Panc1 (cell line): Measurements from ENCODE around the gene ODAPH. TPM values are rescaled to one million over a fixed set of nuclear protein-coding genes. Genes with fewer than 3 reads are reported as not detected.

Experiments
- ATAC-seq: fragments of 200-7000 bp; cut with Tn5 transposase; 2 replicates; pipeline ENCODE4 v1.9.1; 2020; ENCODE audit warnings: mild to moderate bottlenecking, moderate library complexity
- BruUV-seq: library from RNA; stranded (reverse); fragments of 400-500 nt; replicated peaks from 2 replicates; lab custom pipeline; 2021; lab: Mats Ljungman, UMichigan
- CTCF ChIA-PET: fragments of 300-600 bp; sonication (Branson Sonifier 250); formaldehyde crosslinking; loops from one replicate; lab custom pipeline; 2022; ENCODE audit warnings: antibody characterized with exemption; lab: Charles Lee
- POLR2A ChIA-PET: fragments of 300-600 bp; sonication (Branson Sonifier 250); formaldehyde crosslinking; loops from one replicate; lab custom pipeline; 2022; ENCODE audit warnings: antibody characterized with exemption; lab: Charles Lee
- DNase-seq: peaks from one replicate; pipeline ENCODE4 v3.0.0-alpha.2; 2010; ENCODE audit warnings: low read depth, low spot score
- H3K27ac ChIP-seq: 2 replicates; pipeline ENCODE4 v1.5.1; 2011; ENCODE audit warnings: mild to moderate bottlenecking, low read length, inconsistent platforms
- H3K27me3 ChIP-seq: fragments of 200-500 bp; sonication (Bioruptor generic); 2 replicates; pipeline ENCODE4 v1.6.0; 2014; ENCODE audit warnings: low read length, inconsistent platforms; ENCODE audit not compliant: control insufficient read depth, insufficient read depth
- H3K36me3 ChIP-seq: fragments of 200-500 bp; sonication (Bioruptor generic); 2 replicates; pipeline ENCODE4 v1.5.1; 2014; ENCODE audit warnings: inconsistent platforms, mild to moderate bottlenecking, low read length, moderate library complexity; ENCODE audit not compliant: control insufficient read depth, insufficient read depth
- H3K4me1 ChIP-seq: 2 replicates; pipeline ENCODE4 v1.5.1; 2011; ENCODE audit warnings: inconsistent platforms, mild to moderate bottlenecking, low read length, moderate library complexity; ENCODE audit not compliant: control insufficient read depth, insufficient read depth
- H3K4me3 ChIP-seq, 2 experiments: 2 replicates each; pipeline ENCODE4 v1.5.1; 2011 to 2012; ENCODE audit warnings: low read depth in 2 of 2, low read length in 2 of 2, mild to moderate bottlenecking in 2 of 2, inconsistent platforms in 1 of 2, moderate library complexity in 1 of 2
- H3K9me3 ChIP-seq: fragments of 200-500 bp; sonication (Bioruptor generic); 2 replicates; pipeline ENCODE4 v1.5.1; 2014; ENCODE audit warnings: low read depth, mild to moderate bottlenecking, inconsistent platforms, low read length, moderate library complexity; ENCODE audit not compliant: control insufficient read depth, insufficient read depth
- POLR2AphosphoS5 ChIP-seq: IDR thresholded peaks from 2 replicates; pipeline ENCODE4 v1.6.1; 2012; ENCODE audit warnings: mild to moderate bottlenecking, low read depth, low read length, moderate library complexity
- SIN3A ChIP-seq: IDR thresholded peaks from 2 replicates; pipeline ENCODE4 v1.6.1; 2012; ENCODE audit warnings: low read depth, mild to moderate bottlenecking, low read length, moderate library complexity, borderline replicate concordance; ENCODE audit not compliant: insufficient read depth
- TCF7L2 ChIP-seq: IDR thresholded peaks from 2 replicates; pipeline ENCODE4 v1.6.1; 2011; ENCODE audit warnings: mild to moderate bottlenecking, low read depth, low read length, inconsistent platforms
- in situ Hi-C: cut with HindIII; loops from 2 replicates; pipeline ENCODE4 v1.10.0; 2016; ENCODE audit warnings: low sequenced_read_pairs, low pct_unique_long_range_greater_than_20kb
- intact Hi-C: fragments of 100-400 bp; cut with micrococcal nuclease; formaldehyde crosslinking; loops from one replicate; pipeline ENCODE4 v1.10.0; 2022; ENCODE audit not compliant: unreplicated experiment
- total RNA-seq: library from RNA; stranded (reverse); gene quantifications from one replicate; pipeline ENCODE4 v1.2.1, GENCODE V29; 2021; ENCODE audit not compliant: unreplicated experiment
- TF ChIP-seq, protein P1 (sequence below), 2 experiments: IDR thresholded peaks; 2 replicates each; pipeline ENCODE4 v1.6.1; 2011 to 2012; ENCODE audit warnings: low read depth in 2 of 2, control low read depth in 1 of 2, low read length in 1 of 2, mild to moderate bottlenecking in 1 of 2, moderate library complexity in 1 of 2; ENCODE audit not compliant: insufficient read depth in 1 of 2
- TF ChIP-seq, protein P2 (sequence below): fragments of 450-650 bp; IDR thresholded peaks from 2 replicates; pipeline ENCODE4 v1.5.1; 2017; ENCODE audit warnings: mild to moderate bottlenecking

ODAPH gene
- total RNA-seq, 1 experiment from 2014 or later: not detected

GRCh38 chr4:75596061-75596460, 40.2 kb downstream of the ODAPH start:
- in situ Hi-C loops (no loop called here), intact Hi-C loops (no loop called here)
- BruUV-seq: no TSS peak
- TF ChIP-seq POLR2AphosphoS5 (no peak), TCF7L2 (no peak), SIN3A (no peak)
- TF ChIP-seq, protein P1, sequence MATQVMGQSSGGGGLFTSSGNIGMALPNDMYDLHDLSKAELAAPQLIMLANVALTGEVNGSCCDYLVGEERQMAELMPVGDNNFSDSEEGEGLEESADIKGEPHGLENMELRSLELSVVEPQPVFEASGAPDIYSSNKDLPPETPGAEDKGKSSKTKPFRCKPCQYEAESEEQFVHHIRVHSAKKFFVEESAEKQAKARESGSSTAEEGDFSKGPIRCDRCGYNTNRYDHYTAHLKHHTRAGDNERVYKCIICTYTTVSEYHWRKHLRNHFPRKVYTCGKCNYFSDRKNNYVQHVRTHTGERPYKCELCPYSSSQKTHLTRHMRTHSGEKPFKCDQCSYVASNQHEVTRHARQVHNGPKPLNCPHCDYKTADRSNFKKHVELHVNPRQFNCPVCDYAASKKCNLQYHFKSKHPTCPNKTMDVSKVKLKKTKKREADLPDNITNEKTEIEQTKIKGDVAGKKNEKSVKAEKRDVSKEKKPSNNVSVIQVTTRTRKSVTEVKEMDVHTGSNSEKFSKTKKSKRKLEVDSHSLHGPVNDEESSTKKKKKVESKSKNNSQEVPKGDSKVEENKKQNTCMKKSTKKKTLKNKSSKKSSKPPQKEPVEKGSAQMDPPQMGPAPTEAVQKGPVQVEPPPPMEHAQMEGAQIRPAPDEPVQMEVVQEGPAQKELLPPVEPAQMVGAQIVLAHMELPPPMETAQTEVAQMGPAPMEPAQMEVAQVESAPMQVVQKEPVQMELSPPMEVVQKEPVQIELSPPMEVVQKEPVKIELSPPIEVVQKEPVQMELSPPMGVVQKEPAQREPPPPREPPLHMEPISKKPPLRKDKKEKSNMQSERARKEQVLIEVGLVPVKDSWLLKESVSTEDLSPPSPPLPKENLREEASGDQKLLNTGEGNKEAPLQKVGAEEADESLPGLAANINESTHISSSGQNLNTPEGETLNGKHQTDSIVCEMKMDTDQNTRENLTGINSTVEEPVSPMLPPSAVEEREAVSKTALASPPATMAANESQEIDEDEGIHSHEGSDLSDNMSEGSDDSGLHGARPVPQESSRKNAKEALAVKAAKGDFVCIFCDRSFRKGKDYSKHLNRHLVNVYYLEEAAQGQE (IDR thresholded peaks at IDR 0.05; ENCODE audit: insufficient read depth in 1 of 2, low read depth in 2 of 2, low read length in 1 of 2): no peak
- TF ChIP-seq, protein P2, sequence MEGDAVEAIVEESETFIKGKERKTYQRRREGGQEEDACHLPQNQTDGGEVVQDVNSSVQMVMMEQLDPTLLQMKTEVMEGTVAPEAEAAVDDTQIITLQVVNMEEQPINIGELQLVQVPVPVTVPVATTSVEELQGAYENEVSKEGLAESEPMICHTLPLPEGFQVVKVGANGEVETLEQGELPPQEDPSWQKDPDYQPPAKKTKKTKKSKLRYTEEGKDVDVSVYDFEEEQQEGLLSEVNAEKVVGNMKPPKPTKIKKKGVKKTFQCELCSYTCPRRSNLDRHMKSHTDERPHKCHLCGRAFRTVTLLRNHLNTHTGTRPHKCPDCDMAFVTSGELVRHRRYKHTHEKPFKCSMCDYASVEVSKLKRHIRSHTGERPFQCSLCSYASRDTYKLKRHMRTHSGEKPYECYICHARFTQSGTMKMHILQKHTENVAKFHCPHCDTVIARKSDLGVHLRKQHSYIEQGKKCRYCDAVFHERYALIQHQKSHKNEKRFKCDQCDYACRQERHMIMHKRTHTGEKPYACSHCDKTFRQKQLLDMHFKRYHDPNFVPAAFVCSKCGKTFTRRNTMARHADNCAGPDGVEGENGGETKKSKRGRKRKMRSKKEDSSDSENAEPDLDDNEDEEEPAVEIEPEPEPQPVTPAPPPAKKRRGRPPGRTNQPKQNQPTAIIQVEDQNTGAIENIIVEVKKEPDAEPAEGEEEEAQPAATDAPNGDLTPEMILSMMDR: no peak
- no peak for ATAC-seq
- Histone ChIP-seq H3K4me3 (no peak overlapping the region), H3K36me3 (no peaks in the 10 kb centered on the region; the same call in none of the 2 replicates), H3K9me3 (no peaks in the 10 kb centered on the region), H3K27ac (no peak overlapping the region), H3K4me1 (no peaks in the 10 kb centered on the region), H3K27me3 (no peaks in the 10 kb centered on the region)
- no peak for DNase-seq
- POLR2A ChIA-PET: no interaction called here
- CTCF ChIA-PET: no interaction called here

- CTCF ChIA-PET: no interaction called here
- Histone ChIP-seq H3K4me1 (no peaks in the 10 kb centered on the region), H3K9me3 (no peaks in the 10 kb centered on the region), H3K27ac (no peak overlapping the region), H3K27me3 (no peaks in the 10 kb centered on the region), H3K36me3 (no peaks in the 10 kb centered on the region; the same call in none of the 2 replicates), H3K4me3 (no peak overlapping the region)
- no TSS peak for BruUV-seq
- DNase-seq (no peak), ATAC-seq (no peak)
- TF ChIP-seq, protein P2: no peak
- TF ChIP-seq, protein P1 (IDR thresholded peaks at IDR 0.05; ENCODE audit: insufficient read depth in 1 of 2, low read depth in 2 of 2, low read length in 1 of 2): no peak
- TF ChIP-seq TCF7L2: no peak
- TF ChIP-seq SIN3A: no peak
- no peak for TF ChIP-seq POLR2AphosphoS5
- intact Hi-C loops: no loop called here
- in situ Hi-C loops: no loop called here
- POLR2A ChIA-PET: no interaction called here
Measured at GRCh38 chr4:75598390-75598789, 42.5 kb downstream of the ODAPH start.
